GM12875 (cell line): ENCODE data around the gene N4BP2.
"Not testable (repeated sequence)": the region's sequence is repeated elsewhere in the genome, so short reads cannot be mapped to it uniquely, and the experiment has no call there.

Experiments
- H3K4me3 ChIP-seq: one replicate; pipeline ENCODE4 v1.5.1; 2011; ENCODE audit warnings: low read depth, low read length, control low read depth
- TF ChIP-seq, protein P1 (sequence below): IDR thresholded peaks from 2 replicates; pipeline ENCODE4 v1.5.1; 2011; ENCODE audit warnings: low read depth, mild to moderate bottlenecking, control low read depth, inconsistent platforms, low read length, moderate library complexity, borderline replicate concordance; ENCODE audit not compliant: insufficient read depth

N4BP2 gene

GRCh38 chr4:40086421-40086820 is 29.8 kb downstream of the N4BP2 start:
- H3K4me3 ChIP-seq: no peak overlapping the region
- TF ChIP-seq, protein P1, sequence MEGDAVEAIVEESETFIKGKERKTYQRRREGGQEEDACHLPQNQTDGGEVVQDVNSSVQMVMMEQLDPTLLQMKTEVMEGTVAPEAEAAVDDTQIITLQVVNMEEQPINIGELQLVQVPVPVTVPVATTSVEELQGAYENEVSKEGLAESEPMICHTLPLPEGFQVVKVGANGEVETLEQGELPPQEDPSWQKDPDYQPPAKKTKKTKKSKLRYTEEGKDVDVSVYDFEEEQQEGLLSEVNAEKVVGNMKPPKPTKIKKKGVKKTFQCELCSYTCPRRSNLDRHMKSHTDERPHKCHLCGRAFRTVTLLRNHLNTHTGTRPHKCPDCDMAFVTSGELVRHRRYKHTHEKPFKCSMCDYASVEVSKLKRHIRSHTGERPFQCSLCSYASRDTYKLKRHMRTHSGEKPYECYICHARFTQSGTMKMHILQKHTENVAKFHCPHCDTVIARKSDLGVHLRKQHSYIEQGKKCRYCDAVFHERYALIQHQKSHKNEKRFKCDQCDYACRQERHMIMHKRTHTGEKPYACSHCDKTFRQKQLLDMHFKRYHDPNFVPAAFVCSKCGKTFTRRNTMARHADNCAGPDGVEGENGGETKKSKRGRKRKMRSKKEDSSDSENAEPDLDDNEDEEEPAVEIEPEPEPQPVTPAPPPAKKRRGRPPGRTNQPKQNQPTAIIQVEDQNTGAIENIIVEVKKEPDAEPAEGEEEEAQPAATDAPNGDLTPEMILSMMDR: no peak

- H3K4me3 ChIP-seq: no peak overlapping the region
- TF ChIP-seq, protein P1: no peak
Measured at GRCh38 chr4:40087799-40088366, 31.2 kb downstream of the N4BP2 start.

- not testable (repeated sequence) for H3K4me3 ChIP-seq
Measured at GRCh38 chr4:40093400-40093799, 36.8 kb downstream of the N4BP2 start.

GRCh38 chr4:40099010-40099409 is 42.4 kb downstream of the N4BP2 start:
- no peak overlapping the region for H3K4me3 ChIP-seq
- TF ChIP-seq, protein P1: no peak

GRCh38 chr4:40107150-40107549 is 50.5 kb downstream of the N4BP2 start:
- not testable (repeated sequence) for H3K4me3 ChIP-seq

DNA sequence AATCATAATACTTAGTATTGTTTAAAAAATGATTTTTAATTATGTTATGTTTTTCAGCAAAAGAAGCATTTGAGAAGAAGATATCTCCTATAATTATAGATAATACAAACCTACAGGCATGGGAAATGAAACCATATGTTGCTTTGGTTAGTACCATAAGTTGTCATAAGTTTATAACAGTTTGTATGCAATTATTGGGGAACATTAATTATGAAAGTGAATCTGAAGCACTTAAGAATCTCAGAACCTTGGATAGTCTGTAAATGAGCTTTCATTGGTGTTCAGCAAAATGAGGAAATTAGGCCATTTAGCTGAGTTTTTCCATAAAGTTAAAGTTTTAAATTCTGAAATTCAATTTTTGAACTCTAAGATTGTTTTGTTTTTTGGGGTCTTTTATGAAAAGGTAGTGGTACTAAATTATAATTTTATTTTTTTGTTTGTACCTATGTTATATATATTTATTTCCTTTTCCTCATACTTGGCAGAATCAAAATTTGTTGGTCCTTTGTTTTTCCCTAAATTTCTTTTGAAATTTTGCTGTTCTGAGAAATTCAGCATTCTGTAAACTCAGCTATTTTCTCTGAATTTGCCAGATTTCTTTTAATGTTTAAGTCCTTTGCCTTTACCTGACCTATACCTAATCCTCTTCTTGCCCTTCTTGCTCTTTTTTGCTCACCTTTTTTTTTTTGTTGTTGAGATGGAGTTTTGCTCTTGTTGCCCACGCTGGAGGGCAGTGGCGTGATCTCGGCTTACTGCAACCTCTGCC is 55.6 kb downstream of the N4BP2 start:
- no peak overlapping the region for H3K4me3 ChIP-seq
- TF ChIP-seq, protein P1: no peak

DNA sequence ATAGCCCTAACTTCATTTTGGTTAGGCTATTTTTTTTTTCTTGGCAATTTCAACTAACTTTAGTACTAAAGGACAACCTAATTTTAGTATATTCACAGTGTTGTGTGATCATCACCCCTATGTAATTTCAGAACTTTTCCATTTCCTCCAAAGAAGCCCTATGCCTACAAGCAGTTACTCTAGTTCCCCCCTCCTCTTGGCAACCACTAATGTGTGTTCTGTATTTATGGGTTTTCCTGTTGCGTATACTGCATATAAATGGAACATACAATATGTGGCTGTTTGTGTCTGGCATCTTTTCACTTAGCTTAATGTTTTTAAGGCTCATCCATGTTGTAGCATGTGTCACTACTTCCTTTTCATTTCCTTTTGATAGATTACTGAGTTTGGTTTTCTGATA is 57.6 kb downstream of the N4BP2 start:
- H3K4me3 ChIP-seq: no peak overlapping the region
- TF ChIP-seq, protein P1: no peak

- TF ChIP-seq, protein P1: no peak
Measured at GRCh38 chr4:40118861-40119260, 62.2 kb downstream of the N4BP2 start.

More at GRCh38 chr4:40118861-40119260, 62.2 kb downstream of the N4BP2 start:
- H3K4me3 ChIP-seq: no peak overlapping the region
